Epithelial cell of esophagus (primary cell): Measurements from ENCODE around the gene TMEM81.

ENCODE experiments used
- DNase-seq: peaks from one replicate; pipeline ENCODE4 v3.0.0; 2010; ENCODE audit warnings: low read depth
- H3K4me3 ChIP-seq: 2 replicates; pipeline ENCODE4 v1.5.1; 2011; ENCODE audit warnings: mild to moderate bottlenecking, low read length, control low read depth
- CTCF ChIP-seq: IDR thresholded peaks from 2 replicates; pipeline ENCODE4 v1.5.1; 2011; ENCODE audit warnings: low read depth, mild to moderate bottlenecking, low read length, control low read depth, inconsistent platforms; ENCODE audit not compliant: insufficient read depth; ENCODE audit errors: missing control alignments

The TMEM81 gene

GRCh38 chr1:205077158-205077933 is 6.9 kb downstream of the TMEM81 start:
- H3K4me3 ChIP-seq: no peak overlapping the region
- no peak for DNase-seq

GRCh38 chr1:205076245-205076761 is 8.0 kb downstream of the TMEM81 start:
- no peak for TF ChIP-seq CTCF
- no peak for DNase-seq
- no peak overlapping the region for H3K4me3 ChIP-seq

More at GRCh38 chr1:205077158-205077933, 6.9 kb downstream of the TMEM81 start:
- no peak for TF ChIP-seq CTCF

- TF ChIP-seq CTCF: no peak
- H3K4me3 ChIP-seq: no peak overlapping the region
- DNase-seq: no peak
Measured at GRCh38 chr1:205075642-205076155, 8.6 kb downstream of the TMEM81 start.

- TF ChIP-seq CTCF: no peak
- DNase-seq: peak; percentile 44
- H3K4me3 ChIP-seq: no peak overlapping the region
Measured at GRCh38 chr1:205074513-205074912, 9.7 kb downstream of the TMEM81 start.

GRCh38 chr1:205074084-205074483 is 10.2 kb downstream of the TMEM81 start:
- H3K4me3 ChIP-seq: no peak overlapping the region
- no peak for DNase-seq
- TF ChIP-seq CTCF: no peak

GRCh38 chr1:205073511-205073910 is 10.7 kb downstream of the TMEM81 start:
- DNase-seq: peak; percentile 77
- no peak for TF ChIP-seq CTCF
- no peak overlapping the region for H3K4me3 ChIP-seq
